GM12873 (cell line): ENCODE data around the gene SRCIN1.

Source experiments
- TF ChIP-seq, protein P1 (sequence below): IDR thresholded peaks from 2 replicates; pipeline ENCODE4 v1.5.1; 2012; ENCODE audit warnings: low read depth, mild to moderate bottlenecking, moderate library complexity, low read length, control low read depth; ENCODE audit not compliant: insufficient read depth; ENCODE audit errors: missing control alignments

The SRCIN1 gene

DNA sequence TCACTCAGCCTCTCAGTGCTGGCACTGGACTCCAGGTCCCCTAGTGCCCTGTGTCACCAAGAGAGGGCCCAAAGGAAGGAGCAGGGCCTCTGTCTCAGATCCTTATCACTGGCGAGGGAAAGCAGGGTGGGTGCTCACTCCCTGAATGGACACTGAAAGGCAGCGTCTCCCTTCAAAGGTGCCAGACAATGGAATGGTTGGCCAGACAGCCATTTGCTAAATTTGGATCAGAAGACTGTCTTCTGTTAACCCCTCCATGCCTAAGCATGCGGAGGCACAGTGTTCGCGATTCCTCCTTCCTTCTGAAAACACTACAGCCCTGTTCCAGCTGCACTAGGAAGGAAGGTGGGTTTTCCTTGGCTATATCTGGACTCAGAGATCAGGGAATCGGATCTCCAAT is 48.4 kb downstream of the SRCIN1 start:
- TF ChIP-seq, protein P1, sequence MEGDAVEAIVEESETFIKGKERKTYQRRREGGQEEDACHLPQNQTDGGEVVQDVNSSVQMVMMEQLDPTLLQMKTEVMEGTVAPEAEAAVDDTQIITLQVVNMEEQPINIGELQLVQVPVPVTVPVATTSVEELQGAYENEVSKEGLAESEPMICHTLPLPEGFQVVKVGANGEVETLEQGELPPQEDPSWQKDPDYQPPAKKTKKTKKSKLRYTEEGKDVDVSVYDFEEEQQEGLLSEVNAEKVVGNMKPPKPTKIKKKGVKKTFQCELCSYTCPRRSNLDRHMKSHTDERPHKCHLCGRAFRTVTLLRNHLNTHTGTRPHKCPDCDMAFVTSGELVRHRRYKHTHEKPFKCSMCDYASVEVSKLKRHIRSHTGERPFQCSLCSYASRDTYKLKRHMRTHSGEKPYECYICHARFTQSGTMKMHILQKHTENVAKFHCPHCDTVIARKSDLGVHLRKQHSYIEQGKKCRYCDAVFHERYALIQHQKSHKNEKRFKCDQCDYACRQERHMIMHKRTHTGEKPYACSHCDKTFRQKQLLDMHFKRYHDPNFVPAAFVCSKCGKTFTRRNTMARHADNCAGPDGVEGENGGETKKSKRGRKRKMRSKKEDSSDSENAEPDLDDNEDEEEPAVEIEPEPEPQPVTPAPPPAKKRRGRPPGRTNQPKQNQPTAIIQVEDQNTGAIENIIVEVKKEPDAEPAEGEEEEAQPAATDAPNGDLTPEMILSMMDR: no peak

DNA sequence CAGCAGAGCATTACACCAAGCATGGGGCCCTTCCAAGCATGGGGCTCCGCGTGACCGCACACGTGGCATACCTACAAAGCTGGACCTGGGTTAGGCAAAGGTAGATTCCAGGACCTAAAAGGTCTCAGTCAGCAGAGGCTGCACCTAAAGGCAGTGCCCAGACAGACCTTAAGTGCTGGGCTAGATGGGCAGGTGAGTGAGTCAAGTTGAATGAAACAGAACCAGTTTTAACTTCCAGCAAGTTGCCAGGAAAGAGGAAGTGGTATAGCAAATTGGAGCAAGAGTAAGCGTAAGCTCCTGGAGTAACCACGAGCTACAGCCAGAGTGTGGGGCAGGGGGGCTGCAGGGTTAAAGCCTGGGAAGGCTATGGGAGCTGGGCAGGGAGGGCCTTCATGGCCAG is 49.5 kb downstream of the SRCIN1 start:
- TF ChIP-seq, protein P1: no peak

DNA sequence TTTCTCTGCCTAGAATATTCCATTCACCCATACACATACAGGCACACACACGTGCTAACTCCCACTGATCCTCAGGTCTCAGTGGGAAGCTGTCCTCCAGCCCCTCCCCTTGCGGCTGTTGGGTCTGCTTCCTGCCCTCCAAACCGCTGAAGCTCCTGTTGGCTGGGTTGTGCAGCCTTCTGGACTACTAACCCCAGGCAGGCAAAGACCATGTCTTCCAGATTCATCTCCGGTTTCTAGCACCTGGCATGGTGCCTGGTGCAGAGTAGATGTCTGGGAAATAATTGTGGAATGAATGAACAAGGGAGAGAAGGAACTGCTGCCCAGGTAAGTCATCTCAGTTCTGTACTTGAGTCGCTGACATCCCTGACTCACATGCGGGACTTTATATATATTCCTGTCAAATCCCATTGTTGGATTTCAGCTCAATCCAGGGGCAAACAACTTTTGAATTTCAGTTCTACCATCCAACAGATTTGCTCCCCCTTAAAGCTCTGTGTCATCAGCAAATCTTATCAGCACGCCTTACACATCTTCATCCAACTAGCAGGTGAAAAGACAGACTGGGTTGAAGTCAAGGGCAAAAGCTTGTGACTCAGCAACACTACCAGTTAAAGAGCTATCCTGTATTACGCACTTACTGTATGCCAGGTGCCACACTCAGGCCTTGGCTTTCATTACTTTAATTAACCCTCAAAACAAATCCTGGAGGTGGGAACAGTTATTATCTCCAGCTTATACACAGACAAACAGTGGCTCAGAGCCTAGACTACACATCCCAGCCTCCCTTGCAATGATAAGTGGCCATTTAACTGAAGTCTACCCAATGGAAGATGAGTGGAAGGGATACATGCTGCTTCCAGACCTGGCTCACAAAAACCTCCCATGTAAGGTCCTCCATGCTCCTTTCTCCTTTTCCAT is 51.1 kb downstream of the SRCIN1 start:
- TF ChIP-seq, protein P1: no peak

DNA sequence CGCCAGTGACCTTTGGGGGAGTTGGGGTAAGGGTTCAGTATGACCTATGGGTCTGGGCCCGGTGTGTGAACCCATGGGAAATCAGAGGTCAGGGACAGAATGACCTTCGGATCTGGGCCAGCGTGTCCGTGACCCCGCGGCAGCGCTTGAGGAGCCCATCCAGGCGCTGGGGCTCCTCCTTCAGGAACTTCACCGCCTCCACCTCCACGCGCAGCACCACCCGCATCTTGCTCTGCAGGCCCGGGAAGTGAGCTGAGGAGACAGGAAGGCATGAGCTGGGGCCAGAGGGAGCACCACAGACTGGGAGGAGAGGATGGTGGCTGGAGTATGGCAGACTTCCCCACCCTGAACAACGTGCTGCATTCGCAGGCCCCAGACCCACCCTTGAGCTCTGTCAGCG is 53.4 kb downstream of the SRCIN1 start:
- TF ChIP-seq, protein P1: no peak

DNA sequence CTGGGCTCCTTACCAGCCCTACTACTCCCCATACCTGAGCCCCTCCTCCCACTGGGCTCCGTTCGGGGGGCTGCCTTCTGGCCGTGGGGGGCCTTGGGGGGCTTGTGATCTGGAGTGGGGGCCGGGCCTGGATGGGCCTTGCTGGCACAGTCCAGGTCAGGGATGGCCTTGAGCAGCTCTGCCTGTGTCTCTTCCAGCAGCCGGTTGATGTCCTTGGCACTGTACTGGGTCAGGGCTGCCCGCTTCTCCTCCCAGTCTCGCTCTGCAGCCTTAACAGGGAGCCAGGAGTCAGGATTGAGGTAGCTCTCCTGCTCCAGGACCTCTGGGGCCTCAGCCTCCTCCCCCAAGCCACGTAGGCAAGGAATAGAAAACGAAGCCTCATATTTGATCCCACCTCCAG is 54.6 kb downstream of the SRCIN1 start:
- TF ChIP-seq, protein P1: no peak

DNA sequence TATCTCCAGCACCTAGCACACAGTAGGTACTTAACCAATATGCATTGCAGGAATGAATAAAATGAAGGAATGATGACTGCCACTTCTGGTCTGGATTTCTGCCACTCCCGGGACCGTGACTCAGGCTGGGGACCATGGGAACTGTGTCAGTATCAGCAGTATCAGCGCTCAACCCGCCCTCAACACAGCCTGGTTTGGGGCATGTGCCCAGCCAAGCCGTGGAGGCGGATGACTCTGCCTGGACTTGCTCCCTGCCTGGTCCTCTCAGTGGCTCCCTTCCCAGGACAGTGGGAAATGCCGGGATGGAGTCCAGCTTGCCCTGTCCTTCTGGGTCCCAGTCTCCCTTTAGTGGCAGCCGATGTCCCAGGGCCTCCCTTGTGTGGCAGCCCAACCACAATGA is 55.1 kb downstream of the SRCIN1 start:
- TF ChIP-seq, protein P1: no peak

DNA sequence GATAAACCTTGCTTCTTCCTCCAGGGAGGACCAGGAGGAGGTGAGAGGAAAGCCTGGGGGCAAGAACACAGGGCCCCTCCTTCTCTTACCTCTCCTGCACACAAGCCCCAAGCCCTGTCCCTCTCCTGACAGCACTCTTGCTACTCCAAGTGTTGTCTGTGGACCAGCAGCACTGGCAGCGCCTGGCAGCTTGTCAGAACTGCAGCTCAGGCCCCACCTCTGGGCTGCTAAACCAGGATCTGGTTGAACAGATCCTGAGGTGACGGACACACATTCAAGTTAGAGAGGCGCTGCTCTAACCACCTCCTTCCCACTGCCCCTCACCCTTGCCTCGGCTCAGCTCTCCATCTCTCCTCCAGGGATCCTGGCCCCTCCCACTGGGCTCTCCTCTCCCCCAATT is 56.5 kb downstream of the SRCIN1 start:
- TF ChIP-seq, protein P1: no peak
